HL-60 (cell line): ENCODE data around the gene GRID1.

Experiments used
- CTCF ChIP-seq: IDR thresholded peaks from one replicate; pipeline ENCODE4 v1.5.1; 2011; ENCODE audit warnings: low read length, control low read depth, inconsistent platforms; ENCODE audit not compliant: insufficient read depth
- GABPA ChIP-seq: IDR thresholded peaks from 2 replicates; pipeline ENCODE4 v1.6.1; 2012; ENCODE audit warnings: low read depth
- POLR2AphosphoS5 ChIP-seq: IDR thresholded peaks from 2 replicates; pipeline ENCODE4 v1.6.1; 2012; ENCODE audit warnings: low read depth
- REST ChIP-seq: IDR thresholded peaks from 2 replicates; pipeline ENCODE4 v1.6.1; 2012; ENCODE audit warnings: low read depth; ENCODE audit not compliant: insufficient replicate concordance

- TF ChIP-seq CTCF, result no peak
- TF ChIP-seq POLR2AphosphoS5, result no peak
- TF ChIP-seq GABPA, result no peak
- TF ChIP-seq REST, result no peak
Measured at GRCh38 chr10:86410542-86411124, 44.0 kb upstream of the GRID1 start.
